BJ (cell line): ENCODE measurements around the gene CDKN2B-AS1. TPM values are rescaled to one million over a fixed set of nuclear protein-coding genes. Genes with fewer than 3 reads are reported as not detected.

ENCODE experiments used
- CTCF ChIA-PET: fragments of 350-600 bp; formaldehyde crosslinking; extraction: SDS; loops from one replicate; lab custom pipeline; 2021; ENCODE audit warnings: antibody characterized with exemption, inconsistent platforms; lab: Yijun Ruan, JAX
- POLR2A ChIA-PET: fragments of 300-600 bp; sonication (Branson Sonifier 250); formaldehyde crosslinking; extraction: SDS; loops from one replicate; lab custom pipeline; 2021; ENCODE audit warnings: antibody characterized with exemption; lab: Charles Lee
- DNase-seq: peaks from one replicate; pipeline ENCODE4 v3.0.0-alpha.2; 2011; ENCODE audit warnings: low read depth
- H3K27me3 ChIP-seq: 2 replicates; pipeline ENCODE4 v1.6.0; 2011; ENCODE audit warnings: low read length; ENCODE audit not compliant: control insufficient read depth, insufficient read depth
- H3K36me3 ChIP-seq: 2 replicates; pipeline ENCODE4 v1.5.1; 2011; ENCODE audit warnings: low read length; ENCODE audit not compliant: control insufficient read depth, insufficient read depth
- H3K4me3 ChIP-seq: 2 replicates; pipeline ENCODE4 v1.5.1; 2011; ENCODE audit warnings: low read depth, mild to moderate bottlenecking, control low read depth, low read length
- polyA plus RNA-seq: library from polyadenylated mRNA; depleted of rRNA; stranded (reverse); fragments of >200 nt; gene quantifications from 2 replicates; pipeline ENCODE4 v1.2.3, GENCODE V29; 2011
- TF ChIP-seq, protein P1 (sequence below): IDR thresholded peaks from 2 replicates; pipeline ENCODE4 v1.5.1; 2011; ENCODE audit warnings: low read depth, mild to moderate bottlenecking, control low read depth, inconsistent platforms, low read length, moderate library complexity; ENCODE audit not compliant: insufficient read depth

The CDKN2B-AS1 gene
- polyA plus RNA-seq, 1 experiment = 0.59 TPM

DNA sequence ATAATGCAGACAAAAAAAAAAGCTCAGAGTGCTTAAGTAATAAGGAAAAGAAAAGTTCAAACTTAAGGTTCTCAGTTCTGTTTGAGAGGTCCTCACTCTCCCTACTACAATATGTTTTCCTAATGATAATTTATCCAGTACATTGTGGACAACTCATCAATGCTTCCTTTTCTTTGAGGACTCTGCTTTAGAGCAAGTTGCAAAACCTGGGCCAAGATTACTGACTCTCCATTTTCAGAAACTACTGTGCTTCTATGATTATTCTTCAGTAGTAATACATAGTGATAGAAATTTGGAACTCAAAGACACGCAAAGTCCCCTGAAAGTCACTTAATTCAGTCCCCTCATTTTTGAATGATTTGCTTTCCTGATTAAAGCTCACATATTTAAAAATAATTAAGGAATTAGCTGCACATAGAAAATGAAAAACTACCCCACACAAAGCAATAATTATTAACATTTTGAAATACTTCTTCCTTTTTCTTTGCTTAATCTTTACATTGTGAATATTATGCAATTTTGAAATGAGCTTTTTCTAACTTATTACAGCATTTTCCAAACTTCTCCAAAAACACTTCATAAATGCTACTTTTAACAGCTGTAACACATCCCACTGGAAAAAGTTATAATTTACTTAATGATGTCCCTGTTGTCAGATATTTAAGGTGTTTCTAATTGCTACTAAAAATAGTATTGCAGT is 11.6 kb upstream of the CDKN2B-AS1 start:
- no peak for DNase-seq
- peaks cover 4% of the 10 kb centered on the region for H3K27me3 ChIP-seq
- TF ChIP-seq, protein P1, sequence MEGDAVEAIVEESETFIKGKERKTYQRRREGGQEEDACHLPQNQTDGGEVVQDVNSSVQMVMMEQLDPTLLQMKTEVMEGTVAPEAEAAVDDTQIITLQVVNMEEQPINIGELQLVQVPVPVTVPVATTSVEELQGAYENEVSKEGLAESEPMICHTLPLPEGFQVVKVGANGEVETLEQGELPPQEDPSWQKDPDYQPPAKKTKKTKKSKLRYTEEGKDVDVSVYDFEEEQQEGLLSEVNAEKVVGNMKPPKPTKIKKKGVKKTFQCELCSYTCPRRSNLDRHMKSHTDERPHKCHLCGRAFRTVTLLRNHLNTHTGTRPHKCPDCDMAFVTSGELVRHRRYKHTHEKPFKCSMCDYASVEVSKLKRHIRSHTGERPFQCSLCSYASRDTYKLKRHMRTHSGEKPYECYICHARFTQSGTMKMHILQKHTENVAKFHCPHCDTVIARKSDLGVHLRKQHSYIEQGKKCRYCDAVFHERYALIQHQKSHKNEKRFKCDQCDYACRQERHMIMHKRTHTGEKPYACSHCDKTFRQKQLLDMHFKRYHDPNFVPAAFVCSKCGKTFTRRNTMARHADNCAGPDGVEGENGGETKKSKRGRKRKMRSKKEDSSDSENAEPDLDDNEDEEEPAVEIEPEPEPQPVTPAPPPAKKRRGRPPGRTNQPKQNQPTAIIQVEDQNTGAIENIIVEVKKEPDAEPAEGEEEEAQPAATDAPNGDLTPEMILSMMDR = no peak
- no peak overlapping the region for H3K4me3 ChIP-seq
- no peaks in the 10 kb centered on the region for H3K36me3 ChIP-seq
- ChIA-PET CTCF (interaction anchor here (1.1 to 1.9 kb wide), 3 partner anchors 13 to 26 kb away, joined by 3 to 9 read pairs (median 3); partner anchors contain the start of gene CDKN2B), POLR2A (no interaction called here)

DNA sequence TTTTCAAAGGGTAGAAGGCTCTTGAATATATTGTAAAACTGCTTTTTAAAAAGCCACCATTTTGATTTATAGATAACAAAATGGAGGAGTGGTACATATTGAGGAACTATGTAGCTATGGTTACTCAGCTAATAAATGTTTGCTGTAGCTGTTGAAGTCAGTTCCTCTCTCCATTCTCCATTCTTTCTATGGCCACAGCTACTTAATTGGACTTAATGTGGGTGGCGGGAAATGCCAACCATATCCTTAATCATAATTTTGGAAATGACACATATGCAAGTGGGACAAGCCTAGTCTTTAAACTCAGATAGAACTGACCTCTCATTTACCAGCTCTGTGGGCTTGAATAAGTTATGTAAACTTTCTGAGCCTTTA is 11.0 kb upstream of the CDKN2B-AS1 start:
- H3K4me3 ChIP-seq = no peak overlapping the region
- H3K27me3 ChIP-seq = peaks cover 4% of the 10 kb centered on the region
- H3K36me3 ChIP-seq = no peaks in the 10 kb centered on the region
- POLR2A ChIA-PET = interaction anchor here (0.6 kb wide), 1 partner anchor 179 kb away, joined by 3 read pairs; no protein-coding TSS in a partner anchor
- no peak for DNase-seq
- CTCF ChIA-PET = interaction anchor here (1.1 to 1.9 kb wide), 3 partner anchors 12 to 25 kb away, joined by 3 to 9 read pairs (median 3); partner anchors contain the start of gene CDKN2B
- TF ChIP-seq, protein P1 = no peak

DNA sequence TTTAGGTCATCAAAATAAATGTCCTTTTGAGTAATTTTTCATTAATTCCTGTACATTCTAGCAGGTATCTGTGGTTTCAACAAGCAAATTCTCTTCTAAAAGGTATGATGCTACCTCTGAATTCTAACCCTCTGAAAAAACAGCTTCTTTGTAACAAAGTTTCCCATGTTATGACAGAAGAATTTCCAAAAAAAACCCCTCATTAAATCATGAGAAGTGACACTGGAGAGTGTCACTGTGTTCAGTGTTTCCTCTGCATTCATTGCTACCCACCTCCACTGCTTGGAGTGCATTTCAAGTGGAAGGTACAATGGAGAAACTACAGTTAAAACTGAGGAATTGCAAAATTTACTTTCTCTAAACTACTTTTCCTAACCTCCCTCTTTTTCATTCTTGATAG is 10.5 kb upstream of the CDKN2B-AS1 start:
- TF ChIP-seq, protein P1 = no peak
- no peak overlapping the region for H3K4me3 ChIP-seq
- no peak for DNase-seq
- peaks cover 3% of the 10 kb centered on the region for H3K27me3 ChIP-seq
- POLR2A ChIA-PET = interaction anchor here (0.6 kb wide), 1 partner anchor 180 kb away, joined by 3 read pairs; no protein-coding TSS in a partner anchor
- no peaks in the 10 kb centered on the region for H3K36me3 ChIP-seq
- CTCF ChIA-PET = interaction anchor here (1.9 kb wide), 1 partner anchor 25 kb away, joined by 9 read pairs; the partner anchor contains the start of gene CDKN2B

DNA sequence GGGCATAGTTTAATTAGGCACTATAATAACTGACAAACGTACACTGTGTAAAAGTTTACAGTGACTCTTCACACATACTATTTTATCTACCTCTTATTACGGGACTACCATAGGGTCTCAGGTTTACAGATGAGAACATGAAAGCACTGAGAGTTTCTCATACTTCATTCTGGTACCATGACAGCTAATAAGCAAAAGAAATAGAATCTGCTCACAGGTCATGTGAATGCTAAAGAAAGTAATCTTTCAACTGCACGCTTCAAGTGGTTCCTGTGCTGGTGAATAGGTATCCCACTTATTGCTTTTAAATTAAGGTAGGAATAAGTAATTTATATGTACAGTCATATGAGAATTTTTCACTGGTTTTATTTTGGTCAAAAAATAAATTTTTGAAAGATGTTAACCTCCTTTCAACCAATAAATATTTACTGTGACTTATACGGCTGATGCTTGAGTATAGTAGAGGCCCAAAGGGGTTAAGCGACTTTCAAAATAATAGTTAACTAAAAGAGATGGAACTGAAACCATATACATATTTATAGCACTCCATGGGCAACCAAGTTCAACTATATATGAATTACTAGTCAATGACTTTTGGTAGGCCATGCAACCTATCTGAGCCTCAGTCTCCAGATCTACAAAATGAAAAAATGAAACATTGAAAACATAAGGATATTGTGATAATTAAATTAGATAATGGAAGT is 8.5 kb upstream of the CDKN2B-AS1 start:
- CTCF ChIA-PET = interaction anchor here (0.7 to 1.5 kb wide), 6 partner anchors 21 to 253 kb away, joined by 3 to 6 read pairs (median 4); partner anchors contain the start of gene CDKN2B
- Histone ChIP-seq H3K27me3 (no peaks in the 10 kb centered on the region), H3K4me3 (no peak overlapping the region), H3K36me3 (no peaks in the 10 kb centered on the region)
- DNase-seq = no peak
- TF ChIP-seq, protein P1 = no peak
- POLR2A ChIA-PET = interaction anchor here (0.5 to 1.2 kb wide), 2 partner anchors 23 to 173 kb away, joined by 3 to 6 read pairs; partner anchors contain the start of gene CDKN2B
